Lower leg skin (tissue), 3 donors: Measurements from ENCODE around the gene PLA2G2C.

Experiments used
- CTCF ChIP-seq, 3 donors: fragments of 450-650 bp; IDR thresholded peaks; one replicate each; pipeline ENCODE4 v1.5.1; 2016; ENCODE audit warnings: antibody characterized with exemption in 3 of 3, mild to moderate bottlenecking in 3 of 3, moderate library complexity in 2 of 3
- POLR2A ChIP-seq, 2 donors: fragments of 450-650 bp; IDR thresholded peaks; one replicate each; pipeline ENCODE4 v1.6.1; 2016 to 2017; ENCODE audit warnings: antibody characterized with exemption in 2 of 2, mild to moderate bottlenecking in 1 of 2, moderate library complexity in 1 of 2

GRCh38 chr1:20164694-20165202 lies 21.6 kb downstream of the PLA2G2C start:
- TF ChIP-seq CTCF (IDR thresholded peaks at IDR 0.05) (no peak), POLR2A (IDR thresholded peaks at IDR 0.05) (no peak)
